HG02885 (cell line): Measurements from ENCODE around the gene ANXA4.

ENCODE experiments used
- ATAC-seq: cut with Tn5 transposase; IDR thresholded peaks from one replicate; pipeline ENCODE4 v1.9.1; 2021; ENCODE audit warnings: mild to moderate bottlenecking; ENCODE audit not compliant: unreplicated experiment, poor library complexity

Gene ANXA4

DNA sequence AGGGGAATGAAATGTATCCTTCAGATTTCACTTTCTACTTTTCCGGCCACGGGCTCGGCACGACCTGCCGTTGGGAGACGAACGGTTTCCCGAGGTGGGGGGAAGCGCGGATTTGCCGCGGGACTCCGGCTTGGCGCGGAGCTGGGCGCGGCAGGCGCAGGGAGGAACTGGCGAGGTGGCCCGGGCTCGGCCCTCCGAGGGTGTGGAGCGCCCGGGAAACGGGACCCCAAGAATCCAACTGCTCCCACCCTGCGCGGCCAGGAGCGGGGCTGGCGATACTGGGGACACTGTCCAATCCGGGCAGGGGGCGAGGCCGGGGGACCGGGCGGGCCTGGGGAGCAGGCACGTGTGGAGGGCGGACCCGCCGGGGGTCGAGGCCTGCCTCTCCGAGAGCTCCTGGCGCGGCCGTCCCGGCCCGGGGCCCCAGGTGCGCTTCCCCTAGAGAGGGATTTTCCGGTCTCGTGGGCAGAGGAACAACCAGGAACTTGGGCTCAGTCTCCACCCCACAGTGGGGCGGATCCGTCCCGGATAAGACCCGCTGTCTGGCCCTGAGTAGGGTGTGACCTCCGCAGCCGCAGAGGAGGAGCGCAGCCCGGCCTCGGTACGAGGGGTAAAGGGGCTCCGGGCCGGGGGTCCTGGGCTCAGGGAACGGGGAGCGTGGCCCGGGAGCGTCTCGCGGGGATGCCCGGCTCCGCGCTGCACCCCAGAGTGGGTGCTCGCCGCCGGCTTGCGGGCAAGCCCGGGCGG is at the start of gene ANXA4:
ANXA4 (plus strand) TSS at position 560 of the 747 bp plus-strand sequence. CDS start 39,432 bp downstream, outside the sequence.
- peak; percentile 85 for ATAC-seq

DNA sequence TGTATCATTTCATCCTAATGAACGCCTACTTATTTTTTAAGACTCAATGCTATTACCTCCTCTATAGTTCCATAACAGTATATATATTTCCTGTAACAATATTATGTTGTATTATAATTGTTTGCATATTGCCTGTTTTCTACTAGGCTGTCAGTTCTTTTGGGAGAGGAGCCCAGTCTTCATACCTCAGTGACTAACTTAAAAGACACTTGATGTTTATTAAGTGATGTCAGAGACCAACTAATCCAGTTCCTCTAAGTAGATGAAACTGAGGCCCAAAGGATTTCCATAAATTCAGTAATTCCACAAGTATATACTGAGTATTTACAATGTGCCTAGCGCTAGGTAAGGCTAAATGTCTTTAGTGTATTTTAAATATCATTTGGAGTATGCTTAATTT is 49.5 kb upstream of the ANXA4 start:
- no peak for ATAC-seq

DNA sequence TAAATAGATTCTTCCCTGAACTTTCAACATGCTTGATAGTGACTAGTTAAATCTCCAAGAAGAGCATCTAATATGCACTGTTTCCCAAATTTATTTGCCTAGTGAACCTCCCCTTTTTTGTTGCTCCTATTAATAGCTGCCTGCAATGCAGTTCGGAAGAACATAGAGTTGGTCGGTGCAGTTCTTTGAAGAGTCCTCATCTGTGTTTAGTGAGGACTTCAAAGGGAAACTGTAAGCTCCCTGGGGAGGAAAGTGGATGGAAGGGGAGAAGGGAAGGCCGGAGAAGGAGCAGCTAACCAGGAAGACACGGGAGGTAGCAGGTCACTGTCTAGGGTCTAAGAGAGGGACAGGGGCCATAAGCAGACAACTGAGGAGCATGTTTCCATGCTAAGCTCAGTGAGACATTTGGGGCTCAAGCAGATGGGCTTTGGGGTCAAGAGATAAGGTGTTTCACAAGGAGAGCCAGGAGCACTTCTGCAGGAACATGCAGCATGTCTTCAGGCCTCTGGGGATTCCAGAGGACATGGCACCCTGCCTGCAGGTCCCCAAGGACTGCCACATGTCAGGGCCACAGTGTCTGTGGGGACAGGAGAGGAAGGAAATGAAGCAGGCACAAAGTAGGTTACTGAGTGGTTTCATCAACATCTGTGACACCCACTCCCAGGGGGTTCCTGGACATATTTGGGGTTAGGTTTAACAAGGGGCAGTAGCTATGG is 48.7 kb upstream of the ANXA4 start:
- no peak for ATAC-seq

DNA sequence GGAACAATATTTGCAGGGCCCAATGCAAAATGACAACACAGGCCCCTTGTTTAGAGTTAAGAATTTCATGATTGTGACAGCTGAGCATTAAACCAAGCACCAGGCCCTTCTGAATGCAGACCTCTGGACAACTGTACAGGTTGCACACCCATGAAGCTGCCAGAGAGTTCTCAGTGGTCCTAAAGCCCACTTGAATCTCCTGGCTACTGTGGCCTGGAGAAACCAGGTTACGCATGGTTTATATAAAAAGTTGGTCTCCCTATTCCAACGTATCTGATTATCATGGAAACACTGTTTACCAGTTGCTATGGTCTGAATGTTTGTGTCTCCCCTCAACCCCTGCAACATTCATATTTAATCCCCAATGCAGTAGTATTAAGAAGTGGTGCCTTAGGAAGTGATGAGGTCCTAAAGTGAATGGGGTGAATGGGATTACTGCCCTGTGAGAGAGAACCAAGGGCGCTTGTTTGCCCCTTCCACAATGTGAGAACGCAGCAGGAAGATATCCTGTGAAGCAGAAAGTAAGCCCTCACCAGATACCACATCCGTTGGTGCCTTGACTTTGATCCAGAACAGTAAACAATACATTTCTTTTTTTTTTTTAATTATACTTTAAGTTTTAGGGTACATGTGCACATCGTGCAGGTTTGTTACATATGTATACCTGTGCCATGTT is 48.0 kb upstream of the ANXA4 start:
- no peak for ATAC-seq

DNA sequence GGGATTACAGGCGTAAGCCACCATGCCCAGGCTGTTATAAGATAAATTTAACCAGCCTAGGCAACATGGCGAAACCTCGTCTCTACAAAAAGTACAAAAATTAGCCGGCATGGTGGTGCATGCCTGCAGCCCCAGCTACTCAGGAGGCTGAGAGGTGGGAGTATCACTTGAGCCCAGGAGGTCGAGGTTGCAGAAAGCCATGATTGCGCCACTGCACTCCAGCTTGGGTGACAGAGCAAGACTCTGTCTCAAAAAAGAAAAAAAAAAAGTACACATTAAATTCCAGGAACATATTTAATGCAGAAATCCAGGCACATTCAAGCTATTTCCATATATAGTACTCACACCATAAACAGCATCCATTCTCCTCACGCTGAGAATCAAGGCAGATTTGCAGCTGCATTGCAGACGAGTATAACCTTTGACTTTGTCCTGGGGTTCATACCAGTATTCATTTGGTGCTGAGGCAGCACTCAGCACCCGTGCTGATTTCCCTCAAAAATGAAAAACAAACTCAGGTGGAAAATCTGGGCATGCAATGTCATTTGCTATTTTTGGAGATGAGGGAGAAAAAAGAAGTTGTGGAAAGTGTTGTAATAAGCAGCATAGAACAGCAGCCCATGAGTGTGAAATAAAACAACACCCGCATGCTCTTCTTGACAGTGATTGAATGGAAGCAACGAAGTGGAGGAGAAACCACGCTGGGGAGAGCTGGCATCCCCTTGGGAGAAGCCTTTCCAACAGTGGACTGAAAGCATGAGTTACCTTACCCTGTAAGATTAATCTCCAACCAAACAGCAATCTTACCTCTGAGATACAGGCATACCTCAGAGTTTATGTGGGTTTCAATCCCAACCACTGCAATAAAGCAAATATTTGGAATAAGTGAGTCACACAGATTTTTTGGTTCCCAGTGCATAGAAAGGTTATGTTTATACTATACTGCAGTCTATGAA is 46.8 kb upstream of the ANXA4 start:
- ATAC-seq, result no peak

DNA sequence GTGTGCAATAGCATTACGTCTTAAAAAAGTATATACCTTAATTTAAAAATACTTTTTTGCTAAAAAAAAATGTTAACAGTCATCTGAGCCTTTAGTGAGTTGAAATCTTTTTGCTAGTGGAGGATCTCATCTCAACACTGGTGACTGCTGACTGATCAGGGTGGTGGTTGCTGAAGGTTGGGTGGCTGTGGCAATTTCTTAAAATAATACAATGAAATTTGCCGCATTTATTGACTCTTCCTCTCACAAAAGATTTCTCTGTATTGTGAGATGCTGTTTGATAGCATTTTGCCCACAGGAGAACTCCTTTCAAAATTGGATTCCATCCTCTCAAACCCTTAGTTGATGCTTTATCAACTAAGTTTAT is 46.1 kb upstream of the ANXA4 start:
- no peak for ATAC-seq

DNA sequence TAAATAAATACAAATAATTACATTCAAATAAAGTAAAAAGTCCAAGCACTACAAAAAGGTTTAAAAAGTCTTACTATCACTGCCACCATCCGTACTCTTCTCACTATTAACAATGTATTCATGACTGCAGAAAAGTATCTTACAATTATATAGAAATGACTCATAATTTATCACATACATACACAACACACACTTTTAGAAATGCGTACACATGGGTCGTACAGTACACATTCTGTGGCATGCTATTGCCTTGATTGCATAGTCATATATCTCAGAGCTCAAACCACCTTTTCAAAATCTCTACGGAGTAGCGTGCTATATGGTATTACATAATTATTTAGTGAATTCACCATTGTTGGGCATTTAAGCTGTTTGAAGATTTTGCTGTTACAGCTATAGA is 41.6 kb upstream of the ANXA4 start:
- ATAC-seq, result no peak

DNA sequence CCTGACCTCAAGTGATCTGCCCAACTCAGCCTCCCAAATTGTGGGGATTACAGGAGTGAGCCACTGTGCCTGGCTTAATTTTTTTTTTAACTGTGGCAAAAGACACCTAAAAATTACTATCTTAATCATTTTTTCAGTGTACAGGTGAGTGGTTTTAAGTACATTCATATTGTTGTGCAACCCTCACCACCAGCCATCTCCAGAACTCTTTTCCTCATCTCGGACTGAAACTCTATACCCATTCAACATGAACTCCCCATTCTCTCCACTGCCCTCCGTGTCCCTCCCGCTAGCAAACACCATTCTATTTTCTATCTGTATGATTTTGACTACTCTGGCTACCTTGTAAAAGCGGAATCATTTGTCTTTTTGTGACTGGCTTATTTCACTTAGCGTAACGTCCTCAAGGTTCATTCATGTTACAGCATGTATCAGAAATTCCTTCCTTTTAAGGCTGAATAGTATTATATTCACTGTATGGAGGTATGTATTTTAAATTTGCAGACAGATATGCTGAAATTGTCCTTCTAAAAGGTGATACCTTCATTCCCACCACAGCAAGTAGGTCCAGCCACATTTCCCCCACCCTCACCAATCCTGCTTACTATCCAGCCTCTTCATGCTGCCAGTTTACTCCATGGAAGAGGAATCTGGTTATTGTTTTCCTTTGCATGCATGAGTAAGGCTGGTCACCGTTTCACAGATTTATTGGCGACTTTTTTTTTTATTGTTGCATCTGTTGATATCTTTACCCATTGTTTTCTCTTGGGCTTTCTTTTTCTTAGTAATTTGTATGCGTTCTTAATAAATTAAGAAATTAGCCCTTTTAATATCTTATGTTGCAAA is 40.6 kb upstream of the ANXA4 start:
- no peak for ATAC-seq

DNA sequence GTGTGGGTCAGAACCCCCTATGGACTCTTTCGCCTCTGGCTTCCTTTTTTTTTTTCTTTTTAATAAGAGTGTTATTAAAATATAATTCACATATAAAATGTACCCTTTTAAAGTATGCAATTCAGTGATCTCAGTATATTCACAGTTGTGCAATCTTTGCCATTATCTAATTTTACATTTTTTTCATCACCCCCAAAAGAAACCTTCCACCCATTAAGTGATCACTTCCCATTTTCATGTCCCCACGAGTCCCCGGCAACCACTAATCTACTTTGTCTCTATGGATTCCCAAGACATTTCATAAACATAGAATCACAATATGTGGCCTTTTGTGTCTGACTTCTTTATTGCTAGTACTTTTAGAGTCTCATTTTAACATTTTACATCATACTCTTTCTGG is 38.7 kb upstream of the ANXA4 start:
- no peak for ATAC-seq

DNA sequence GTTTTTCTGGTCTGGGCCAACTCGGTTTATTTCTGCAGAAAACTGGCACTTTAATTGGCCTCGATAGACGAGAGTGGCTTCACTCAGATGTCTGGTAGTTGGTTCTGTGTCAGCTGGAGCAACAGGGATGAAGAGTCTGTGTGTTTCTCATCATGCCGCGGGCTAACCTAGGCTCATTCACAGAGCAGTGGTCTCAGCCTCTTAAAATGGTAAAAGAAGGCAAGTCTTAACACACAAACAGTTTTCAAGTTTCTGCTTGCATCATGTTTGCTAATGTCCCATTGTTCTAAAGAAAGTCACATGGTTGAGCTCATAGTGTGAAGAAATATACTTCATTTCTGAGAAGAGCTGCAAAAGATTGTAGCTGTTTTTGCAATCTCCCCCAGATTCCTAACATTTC is 37.5 kb upstream of the ANXA4 start:
- ATAC-seq, result no peak

DNA sequence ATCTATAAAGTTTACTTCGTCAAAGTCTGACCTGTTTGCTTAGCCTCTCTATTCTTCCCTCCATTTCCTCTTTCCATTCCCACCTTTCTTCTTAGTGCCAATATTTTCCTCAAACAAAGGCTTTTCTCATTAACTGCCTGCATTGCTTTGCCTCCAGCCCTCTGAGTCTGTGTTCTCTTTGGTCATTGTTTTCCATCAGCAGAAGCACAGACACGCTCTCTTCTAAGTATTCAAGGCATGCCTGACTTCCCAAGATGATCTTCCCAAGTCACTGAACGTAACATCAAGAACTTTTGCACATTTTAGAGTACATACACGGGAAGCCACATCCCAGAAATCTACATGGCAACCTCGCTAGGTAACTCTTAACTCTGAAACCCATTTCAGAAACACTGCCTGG is 32.6 kb upstream of the ANXA4 start:
- no peak for ATAC-seq

DNA sequence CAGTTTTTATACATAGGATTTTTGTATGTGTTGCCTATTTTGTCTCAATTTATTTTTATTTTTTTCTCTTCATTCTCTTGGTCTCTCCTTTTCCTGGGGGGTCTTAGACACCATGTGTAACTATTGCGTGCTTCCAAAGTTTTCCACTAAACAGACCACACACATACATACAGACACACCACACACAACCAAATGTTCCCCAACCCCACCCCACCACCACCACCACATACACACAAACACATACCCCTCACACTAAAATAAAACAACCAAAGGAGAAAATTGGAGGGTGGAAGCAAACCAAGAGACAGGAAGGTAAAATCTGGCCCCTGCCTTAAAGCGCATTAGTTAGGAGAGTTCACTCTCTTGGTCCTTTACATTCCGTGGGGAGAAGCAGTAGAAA is 30.0 kb upstream of the ANXA4 start:
- ATAC-seq, result no peak

DNA sequence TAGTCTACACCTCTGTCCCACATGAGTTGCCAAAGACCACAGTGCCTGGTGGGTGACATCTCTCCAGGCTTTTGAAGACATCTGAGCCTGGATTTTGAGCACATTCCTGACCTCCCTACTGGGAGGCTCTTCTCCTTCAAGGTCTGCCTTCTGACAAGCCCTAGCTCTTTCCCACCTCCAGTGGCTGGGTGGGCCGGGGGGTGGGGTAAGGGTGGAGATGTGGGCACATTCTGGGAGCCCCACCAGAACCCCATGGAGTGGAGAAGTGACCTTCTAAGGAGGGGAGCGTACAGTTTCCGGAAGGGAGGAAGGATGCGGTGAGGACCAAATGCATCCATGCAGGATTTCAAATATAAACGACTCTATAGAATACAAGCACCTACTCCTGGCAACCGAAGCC is 27.9 kb upstream of the ANXA4 start:
- no peak for ATAC-seq

DNA sequence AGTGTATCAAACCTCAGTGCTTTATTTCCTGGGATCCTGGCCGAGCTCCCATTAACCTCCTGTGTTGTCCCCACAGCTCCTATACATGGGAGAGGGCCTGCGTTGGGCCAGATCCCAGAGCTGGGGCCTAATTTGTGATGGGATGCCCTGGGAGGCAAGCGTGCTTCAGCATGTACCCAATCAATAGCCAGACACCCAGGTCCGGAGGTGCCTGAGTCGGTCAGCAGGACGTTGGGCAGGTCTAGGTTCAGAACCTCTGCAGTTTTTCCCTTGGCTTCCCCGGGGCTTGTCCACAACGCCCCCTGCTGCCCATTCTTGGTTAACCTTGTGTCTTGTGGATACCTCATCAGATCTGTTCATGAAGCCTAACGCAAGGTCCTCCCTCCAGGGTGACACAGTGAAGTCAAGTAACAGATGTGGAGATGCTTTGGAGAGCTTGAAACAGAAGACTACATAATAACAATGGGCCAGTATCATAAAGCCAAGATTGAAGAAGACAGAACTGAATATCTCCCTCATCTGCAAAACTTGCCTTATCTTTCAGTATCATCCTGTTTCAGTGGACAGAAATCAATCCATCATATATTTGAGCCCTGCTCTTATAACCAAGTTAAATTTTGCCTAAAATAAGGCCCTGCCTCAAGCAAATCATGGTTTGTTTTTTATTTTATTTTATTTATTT is 27.3 kb upstream of the ANXA4 start:
- ATAC-seq, result peak; percentile 80

DNA sequence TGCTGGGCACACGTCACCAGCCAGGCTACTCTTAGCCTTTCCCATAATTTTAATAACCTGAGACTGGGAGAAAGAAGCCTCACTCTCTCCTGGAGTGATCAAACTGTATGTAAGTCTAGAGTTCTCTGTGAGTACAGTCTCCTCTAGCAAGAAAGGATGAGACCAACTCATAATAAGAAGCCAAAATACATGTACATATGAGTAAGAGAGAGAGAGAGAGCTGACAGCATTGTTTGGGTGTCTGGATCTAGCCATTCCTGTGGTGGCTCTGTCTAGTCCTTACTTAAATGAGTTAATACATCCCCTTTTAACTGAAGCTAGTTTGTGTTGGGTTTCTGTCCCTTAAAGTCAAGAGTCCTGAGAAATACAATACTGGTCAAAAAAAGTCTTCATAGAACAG is 26.0 kb upstream of the ANXA4 start:
- no peak for ATAC-seq

DNA sequence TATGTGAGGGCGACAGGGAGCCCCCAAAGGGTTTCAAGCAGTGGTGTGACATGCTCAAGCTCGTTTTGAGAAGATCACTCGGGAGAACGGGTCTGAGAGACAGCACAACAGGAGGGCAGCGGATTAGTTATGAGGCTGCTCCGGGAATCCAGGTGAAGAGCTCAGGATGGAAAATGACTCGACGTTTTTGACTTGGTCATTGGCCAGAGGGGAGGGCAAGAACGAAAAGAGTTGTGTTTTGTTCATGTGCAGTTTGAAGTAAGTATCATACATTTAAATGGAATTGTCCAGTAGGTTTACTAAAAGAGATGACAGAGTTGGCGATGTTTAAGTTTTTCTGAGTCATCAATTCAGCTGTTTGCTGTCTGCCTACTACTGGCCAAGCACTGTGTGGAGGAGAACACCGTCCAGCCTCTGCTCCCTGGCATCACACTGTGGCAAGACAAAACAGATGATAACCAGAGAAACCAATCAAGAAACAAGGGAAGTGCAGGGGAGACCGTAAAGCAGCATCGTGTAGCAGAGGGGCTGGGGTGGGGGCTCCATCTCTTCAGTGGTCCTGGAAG is 25.3 kb upstream of the ANXA4 start:
- ATAC-seq, result no peak

DNA sequence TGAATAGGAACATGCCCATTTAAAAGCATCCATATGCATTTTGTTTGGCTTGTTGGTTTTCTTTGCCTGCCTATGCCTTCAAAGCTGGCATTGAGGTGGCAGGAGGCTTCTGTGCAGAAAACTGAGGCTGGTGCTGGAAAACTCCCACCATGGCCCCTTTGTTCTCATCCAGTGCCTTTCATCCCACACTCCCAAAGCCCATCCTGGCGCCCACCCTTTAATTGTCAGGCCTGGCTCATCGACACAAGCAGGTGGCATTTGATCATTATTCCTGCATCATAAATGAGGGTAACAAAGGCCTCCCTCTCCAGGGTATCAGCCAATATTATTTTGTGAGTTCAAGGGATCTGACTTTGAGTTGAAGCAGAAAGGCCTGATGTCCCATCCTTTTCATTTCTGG is 24.7 kb upstream of the ANXA4 start:
- ATAC-seq, result no peak

DNA sequence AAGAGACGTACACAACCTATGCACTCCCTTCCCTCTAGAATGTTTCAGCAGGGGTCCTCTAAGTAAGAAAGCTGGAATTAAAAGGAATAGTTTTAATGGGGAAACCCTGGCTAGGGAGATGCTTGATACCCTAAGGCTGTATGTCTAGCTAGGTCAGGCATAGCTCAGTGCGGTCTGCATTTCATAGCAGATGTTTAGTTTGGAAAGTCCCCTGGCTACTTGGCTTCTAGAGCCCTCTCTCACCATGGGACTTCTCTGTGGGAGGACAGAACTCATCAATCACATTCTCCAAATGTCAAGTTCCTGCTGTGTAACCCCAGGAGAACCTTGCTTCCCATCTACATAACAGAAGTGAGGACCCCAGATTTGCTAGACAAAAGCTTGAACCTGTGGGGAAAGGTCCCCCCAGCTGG is 24.1 kb upstream of the ANXA4 start:
- ATAC-seq, result peak; percentile 41
